ENCODE results near the gene SPDEF.

SPDEF gene

DNA sequence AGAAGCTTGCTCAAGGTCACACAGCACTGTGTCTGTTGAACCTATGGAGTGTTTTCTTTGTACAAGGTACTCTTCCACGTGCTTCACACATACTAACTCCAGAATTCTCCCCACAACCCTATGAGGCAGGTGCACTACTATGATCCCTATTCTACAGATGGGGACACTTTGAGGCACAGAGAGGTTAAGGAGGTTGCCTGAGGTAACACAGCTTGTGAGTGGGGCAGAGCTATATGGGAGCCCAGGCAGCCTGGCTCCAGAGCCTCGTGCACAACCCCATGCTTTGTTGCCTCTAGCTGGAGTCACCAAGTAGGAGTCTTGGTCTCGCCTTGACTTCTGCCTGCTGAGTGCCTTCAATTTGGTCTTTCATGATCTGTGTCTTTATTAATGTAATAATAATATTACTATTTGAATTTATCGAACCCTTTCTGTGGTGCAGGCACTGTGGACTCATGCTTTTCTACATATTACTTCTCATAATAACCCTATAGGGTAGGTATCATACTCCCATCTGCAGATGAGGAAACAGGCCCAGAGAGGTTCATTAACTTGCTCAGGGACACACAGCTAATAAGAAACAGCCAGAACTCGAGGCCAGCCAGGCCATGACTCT is 13.3 kb upstream of the SPDEF start:
- no peaks in the 10 kb centered on the region for H4K20me1 ChIP-seq (ENCODE audit: control insufficient read depth, insufficient read depth, low read depth, low read length)
- H3K36me3 ChIP-seq (ENCODE audit: control insufficient read depth, low read length): no peaks in the 10 kb centered on the region
- no peak overlapping the region for H3K27ac ChIP-seq (ENCODE audit: low read depth, low read length)
- no peaks in the 10 kb centered on the region for H3K9me2 ChIP-seq (replicated peaks; ENCODE audit: control insufficient read depth, low read length)
- no peaks in the 10 kb centered on the region for H3K4me1 ChIP-seq (ENCODE audit: control insufficient read depth, low read length)
- no peak overlapping the region for H3K4me2 ChIP-seq (ENCODE audit: low read length)
- H3K27me3 ChIP-seq (ENCODE audit: control insufficient read depth, low read length): peaks cover 3% of the 10 kb centered on the region; the same call in 1 of the 2 replicates
- no peaks in the 10 kb centered on the region for H3K9me3 ChIP-seq (ENCODE audit: control insufficient read depth, insufficient read depth, low read length)
- H3K4me3 ChIP-seq (ENCODE audit: low read length): no peak overlapping the region
- no peaks in the 10 kb centered on the region for H3F3A ChIP-seq (ENCODE audit: control insufficient read depth, insufficient read depth)
- H3K79me2 ChIP-seq (ENCODE audit: control insufficient read depth, low read length): no peaks in the 10 kb centered on the region
- TF ChIP-seq, protein P1, sequence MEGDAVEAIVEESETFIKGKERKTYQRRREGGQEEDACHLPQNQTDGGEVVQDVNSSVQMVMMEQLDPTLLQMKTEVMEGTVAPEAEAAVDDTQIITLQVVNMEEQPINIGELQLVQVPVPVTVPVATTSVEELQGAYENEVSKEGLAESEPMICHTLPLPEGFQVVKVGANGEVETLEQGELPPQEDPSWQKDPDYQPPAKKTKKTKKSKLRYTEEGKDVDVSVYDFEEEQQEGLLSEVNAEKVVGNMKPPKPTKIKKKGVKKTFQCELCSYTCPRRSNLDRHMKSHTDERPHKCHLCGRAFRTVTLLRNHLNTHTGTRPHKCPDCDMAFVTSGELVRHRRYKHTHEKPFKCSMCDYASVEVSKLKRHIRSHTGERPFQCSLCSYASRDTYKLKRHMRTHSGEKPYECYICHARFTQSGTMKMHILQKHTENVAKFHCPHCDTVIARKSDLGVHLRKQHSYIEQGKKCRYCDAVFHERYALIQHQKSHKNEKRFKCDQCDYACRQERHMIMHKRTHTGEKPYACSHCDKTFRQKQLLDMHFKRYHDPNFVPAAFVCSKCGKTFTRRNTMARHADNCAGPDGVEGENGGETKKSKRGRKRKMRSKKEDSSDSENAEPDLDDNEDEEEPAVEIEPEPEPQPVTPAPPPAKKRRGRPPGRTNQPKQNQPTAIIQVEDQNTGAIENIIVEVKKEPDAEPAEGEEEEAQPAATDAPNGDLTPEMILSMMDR (IDR thresholded peaks at IDR 0.05; ENCODE audit: low read depth, low read length, poor library complexity, severe bottlenecking): no peak
- no peak for TF ChIP-seq EZH2phosphoT487 (IDR thresholded peaks at IDR 0.05; ENCODE audit: borderline replicate concordance, low read length)

DNA sequence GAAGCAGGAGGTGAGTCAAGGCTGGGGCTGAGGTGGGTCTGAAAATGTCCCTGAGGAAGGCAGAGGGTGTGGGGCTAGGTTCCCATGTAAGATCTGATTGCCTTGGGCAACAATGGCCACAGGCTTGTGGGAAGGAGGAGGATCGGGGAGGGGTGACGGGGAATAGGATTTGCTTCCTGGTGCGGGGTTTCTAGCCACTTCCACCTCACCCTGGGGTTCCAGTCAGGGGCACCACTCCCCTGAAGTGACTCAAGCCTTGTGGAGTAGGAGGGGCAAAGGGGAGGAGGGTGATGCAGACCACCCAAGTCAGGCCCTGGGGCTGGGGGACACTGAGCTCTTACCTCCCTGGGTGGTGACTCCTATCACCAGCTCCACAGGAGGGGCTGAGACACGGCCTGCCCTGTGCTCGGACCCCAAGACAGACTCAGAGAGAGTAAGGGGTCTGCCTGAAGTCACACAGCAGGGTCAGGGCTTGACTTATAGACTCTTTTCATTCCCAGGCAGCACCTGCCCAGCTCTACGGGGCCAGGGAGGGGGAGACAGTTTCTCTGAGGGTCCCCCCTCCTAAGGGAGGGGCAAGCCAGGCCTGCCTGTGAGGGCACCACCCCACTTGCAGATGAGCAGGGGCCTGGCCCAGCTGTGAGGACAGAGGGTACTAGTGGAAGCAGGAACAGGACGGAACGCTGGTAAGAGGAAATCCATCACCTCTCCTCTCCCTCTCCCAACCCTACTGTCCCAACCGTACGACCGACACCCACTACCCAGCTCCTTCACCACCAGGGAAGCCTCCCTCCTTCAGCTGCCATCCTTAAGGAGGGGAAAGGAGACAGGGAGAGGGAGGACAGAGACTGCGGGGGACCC is 12.4 kb upstream of the SPDEF start:
- Histone ChIP-seq H3K9me2 (replicated peaks; ENCODE audit: control insufficient read depth, low read length) (no peaks in the 10 kb centered on the region), H3K9me3 (ENCODE audit: control insufficient read depth, insufficient read depth, low read length) (no peaks in the 10 kb centered on the region), H3K4me2 (ENCODE audit: low read length) (no peak overlapping the region), H4K20me1 (ENCODE audit: control insufficient read depth, insufficient read depth, low read depth, low read length) (no peaks in the 10 kb centered on the region), H3K4me1 (ENCODE audit: control insufficient read depth, low read length) (no peaks in the 10 kb centered on the region), H3K36me3 (ENCODE audit: control insufficient read depth, low read length) (no peaks in the 10 kb centered on the region), H3K4me3 (ENCODE audit: low read length) (no peak overlapping the region), H3F3A (ENCODE audit: control insufficient read depth, insufficient read depth) (no peaks in the 10 kb centered on the region), H3K27me3 (ENCODE audit: control insufficient read depth, low read length) (peaks cover 4% of the 10 kb centered on the region; the same call in 1 of the 2 replicates), H3K27ac (ENCODE audit: low read depth, low read length) (no peak overlapping the region), H3K79me2 (ENCODE audit: control insufficient read depth, low read length) (no peaks in the 10 kb centered on the region)
- no peak for TF ChIP-seq EZH2phosphoT487 (IDR thresholded peaks at IDR 0.05; ENCODE audit: borderline replicate concordance, low read length)
- TF ChIP-seq, protein P1 (IDR thresholded peaks at IDR 0.05; ENCODE audit: low read depth, low read length, poor library complexity, severe bottlenecking): no peak

DNA sequence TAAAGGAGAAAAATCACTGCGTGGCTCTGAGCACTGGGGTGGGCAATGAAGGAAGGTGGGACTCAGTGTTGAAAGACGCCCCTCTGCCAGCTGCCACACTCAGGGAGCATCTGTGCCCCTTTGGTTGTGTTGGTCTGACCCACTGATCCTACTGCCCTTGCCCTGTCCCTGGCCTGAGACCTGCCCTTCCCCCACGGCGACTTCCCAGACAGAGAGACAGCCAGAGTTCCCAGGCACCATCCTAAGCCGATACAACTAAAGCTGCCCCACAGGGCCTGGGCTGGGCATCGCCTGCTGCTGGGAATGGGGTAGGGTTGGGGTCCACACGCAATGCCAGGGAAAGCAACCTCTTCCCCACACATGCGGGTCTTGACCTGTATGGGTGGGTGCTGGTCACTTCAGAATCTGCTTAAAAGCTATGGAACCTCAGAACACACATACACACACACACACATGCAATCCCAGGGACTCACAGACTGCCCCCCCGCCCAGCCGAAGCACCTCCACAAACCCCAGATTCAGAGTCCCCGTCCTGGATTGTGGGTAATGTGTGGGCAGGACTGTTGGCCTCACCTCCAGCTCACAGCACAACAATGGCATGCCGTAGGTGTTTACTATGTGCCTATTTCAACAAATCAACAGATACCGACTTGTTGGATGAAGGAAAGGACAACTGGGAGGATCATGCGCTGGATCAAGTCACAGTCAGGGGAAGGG is 10.9 kb upstream of the SPDEF start:
- H3K4me3 ChIP-seq (ENCODE audit: low read length): no peak overlapping the region
- TF ChIP-seq, protein P1 (IDR thresholded peaks at IDR 0.05; ENCODE audit: low read depth, low read length, poor library complexity, severe bottlenecking): no peak
- TF ChIP-seq EZH2phosphoT487 (IDR thresholded peaks at IDR 0.05; ENCODE audit: borderline replicate concordance, low read length): no peak
- peaks cover 4% of the 10 kb centered on the region; the same call in 1 of the 2 replicates for H3K27me3 ChIP-seq (ENCODE audit: control insufficient read depth, low read length)
- no peaks in the 10 kb centered on the region for H3K9me3 ChIP-seq (ENCODE audit: control insufficient read depth, insufficient read depth, low read length)
- no peaks in the 10 kb centered on the region for H3F3A ChIP-seq (ENCODE audit: control insufficient read depth, insufficient read depth)
- no peaks in the 10 kb centered on the region for H3K9me2 ChIP-seq (replicated peaks; ENCODE audit: control insufficient read depth, low read length)
- no peak overlapping the region for H3K27ac ChIP-seq (ENCODE audit: low read depth, low read length)
- H3K79me2 ChIP-seq (ENCODE audit: control insufficient read depth, low read length): no peaks in the 10 kb centered on the region
- H3K36me3 ChIP-seq (ENCODE audit: control insufficient read depth, low read length): no peaks in the 10 kb centered on the region
- no peaks in the 10 kb centered on the region for H3K4me1 ChIP-seq (ENCODE audit: control insufficient read depth, low read length)
- H3K4me2 ChIP-seq (ENCODE audit: low read length): no peak overlapping the region
- no peaks in the 10 kb centered on the region for H4K20me1 ChIP-seq (ENCODE audit: control insufficient read depth, insufficient read depth, low read depth, low read length)

Measured in DOHH2 (cell line).